ENCODE measurements around the gene PRDX3. TPM values are rescaled to one million over a fixed set of nuclear protein-coding genes. Genes with fewer than 3 reads are reported as not detected.

The PRDX3 gene
- total RNA-seq, 3 donors from 2014 or later (not counting 1 experiment from before 2014, with no cell fraction given) = 12.5 to 17.4 (median 15.3) TPM

GRCh38 chr10:119177708-119178371, 772 bp downstream of the PRDX3 start:
- DNase-seq (no peak), ATAC-seq (peak; percentile 1 to 18 (median 10))
- intact Hi-C loops (cut with micrococcal nuclease) = loop anchor here (1.0 to 5.0 kb wide), 3 partner anchors 13 to 96 kb away; partner anchors contain the start of genes EIF3A, GRK5 and SFXN4
- peak overlapping the region; percentile 97 for H3K4me3 Mint-ChIP-seq
- no peaks in the 10 kb centered on the region for H3K9me3 ChIP-seq (ENCODE audit: control insufficient read depth, insufficient read depth, low read length)
- H3K27me3 ChIP-seq (ENCODE audit: control insufficient read depth, insufficient read depth, low read length) = no peaks in the 10 kb centered on the region
- no peak for TF ChIP-seq CTCF (IDR thresholded peaks at IDR 0.05)
- peak overlapping the region; percentile 96 for H3K4me3 ChIP-seq (ENCODE audit: low read length)
- H3K4me1 ChIP-seq (ENCODE audit: control insufficient read depth, insufficient read depth, low read length) = peaks cover 19% of the 10 kb centered on the region
- no peaks in the 10 kb centered on the region for H3K36me3 Mint-ChIP-seq
- H3K4me1 Mint-ChIP-seq = peaks cover 6 to 13% of the 10 kb centered on the region in 2 donors
- H3K27ac ChIP-seq (ENCODE audit: low read length) = peak overlapping the region; percentile 75
- 24% methylated on average over 21 of the region's 21 CpGs for WGBS (ENCODE audit: insufficient coverage)
- H3K27ac Mint-ChIP-seq = peak overlapping the region; percentile 87 to 98
- peaks cover 8% of the 10 kb centered on the region for H3K36me3 ChIP-seq (ENCODE audit: control insufficient read depth, insufficient read depth, low read length)
- H3K9me3 Mint-ChIP-seq = no peaks in the 10 kb centered on the region
- no peaks in the 10 kb centered on the region for H3K27me3 Mint-ChIP-seq (ENCODE audit: low read depth in 2 of 2)

GRCh38 chr10:119176166-119176565, 2.4 kb downstream of the PRDX3 start:
- Histone ChIP-seq H3K9me3 (ENCODE audit: control insufficient read depth, insufficient read depth, low read length) (no peaks in the 10 kb centered on the region), H3K4me3 (ENCODE audit: low read length) (no peak overlapping the region), H3K27ac (ENCODE audit: low read length) (no peak overlapping the region), H3K27me3 (ENCODE audit: control insufficient read depth, insufficient read depth, low read length) (no peaks in the 10 kb centered on the region), H3K36me3 (ENCODE audit: control insufficient read depth, insufficient read depth, low read length) (peaks cover 23% of the 10 kb centered on the region), H3K4me1 (ENCODE audit: control insufficient read depth, insufficient read depth, low read length) (peaks cover 19% of the 10 kb centered on the region)
- DNase-seq (no peak), ATAC-seq (no peak)
- WGBS (ENCODE audit: insufficient coverage) = 73% methylated on average over 6 of the region's 6 CpGs
- TF ChIP-seq CTCF (IDR thresholded peaks at IDR 0.05) = no peak
- H3K9me3 Mint-ChIP-seq = no peaks in the 10 kb centered on the region
- H3K4me3 Mint-ChIP-seq = peak overlapping the region; percentile 42
- intact Hi-C loops (cut with micrococcal nuclease) = loop anchor here (5.0 kb wide), 1 partner anchor 94 kb away; the partner anchor contains the start of gene EIF3A
- no peaks in the 10 kb centered on the region for H3K27me3 Mint-ChIP-seq (ENCODE audit: low read depth in 2 of 2)
- H3K36me3 Mint-ChIP-seq = no peaks in the 10 kb centered on the region
- no peak overlapping the region for H3K27ac Mint-ChIP-seq
- peaks cover 6 to 13% of the 10 kb centered on the region in 2 donors for H3K4me1 Mint-ChIP-seq

- H3K27ac Mint-ChIP-seq = no peak overlapping the region
- no peaks in the 10 kb centered on the region for H3K36me3 Mint-ChIP-seq
- Histone ChIP-seq H3K27ac (ENCODE audit: low read length) (no peak overlapping the region), H3K36me3 (ENCODE audit: control insufficient read depth, insufficient read depth, low read length) (peaks cover 36% of the 10 kb centered on the region), H3K9me3 (ENCODE audit: control insufficient read depth, insufficient read depth, low read length) (no peaks in the 10 kb centered on the region), H3K4me1 (ENCODE audit: control insufficient read depth, insufficient read depth, low read length) (peaks cover 14% of the 10 kb centered on the region), H3K4me3 (ENCODE audit: low read length) (no peak overlapping the region), H3K27me3 (ENCODE audit: control insufficient read depth, insufficient read depth, low read length) (no peaks in the 10 kb centered on the region)
- 100% methylated on average over 2 of the region's 2 CpGs for WGBS (ENCODE audit: insufficient coverage)
- no peaks in the 10 kb centered on the region for H3K27me3 Mint-ChIP-seq (ENCODE audit: low read depth in 2 of 2)
- no peak overlapping the region for H3K4me3 Mint-ChIP-seq
- intact Hi-C loops (cut with micrococcal nuclease) = no loop called here
- H3K4me1 Mint-ChIP-seq = peaks cover 6 to 13% of the 10 kb centered on the region in 2 donors
- no peak for ATAC-seq
- no peaks in the 10 kb centered on the region for H3K9me3 Mint-ChIP-seq
- TF ChIP-seq CTCF (IDR thresholded peaks at IDR 0.05) = no peak
- no peak for DNase-seq
Observed at GRCh38 chr10:119174109-119174508, 4.5 kb downstream of the PRDX3 start.
